Suprapubic skin (tissue), 4 donors: ENCODE measurements around the gene SLC25A22.
A peak's percentile ranks its signal among the peaks of the same experiment; 100 is the strongest.

Experiments
- EP300 ChIP-seq: sonication (generic); formaldehyde crosslinking; IDR thresholded peaks from one replicate; pipeline ENCODE4 v1.6.1; 2017; ENCODE audit warnings: antibody characterized with exemption
- POLR2A ChIP-seq, 2 donors: fragments of 450-650 bp; IDR thresholded peaks; one replicate each; pipeline ENCODE4 v1.6.1; 2017; ENCODE audit warnings: antibody characterized with exemption in 2 of 2, mild to moderate bottlenecking in 2 of 2, moderate library complexity in 2 of 2
- POLR2AphosphoS5 ChIP-seq, 3 donors: sonication (generic); formaldehyde crosslinking; IDR thresholded peaks; one replicate each; pipeline ENCODE4 v1.6.1; 2017; ENCODE audit warnings: antibody characterized with exemption in 3 of 3
- TF ChIP-seq, protein P1 (sequence below), 2 donors: fragments of 200-600 bp in 1 of 2; fragments of 450-650 bp in 1 of 2; sonication (generic) in 1 of 2; IDR thresholded peaks; one replicate each; pipeline ENCODE4 v1.5.1; 2016 to 2019; ENCODE audit warnings: antibody characterized with exemption in 2 of 2, mild to moderate bottlenecking in 1 of 2, moderate library complexity in 1 of 2

DNA sequence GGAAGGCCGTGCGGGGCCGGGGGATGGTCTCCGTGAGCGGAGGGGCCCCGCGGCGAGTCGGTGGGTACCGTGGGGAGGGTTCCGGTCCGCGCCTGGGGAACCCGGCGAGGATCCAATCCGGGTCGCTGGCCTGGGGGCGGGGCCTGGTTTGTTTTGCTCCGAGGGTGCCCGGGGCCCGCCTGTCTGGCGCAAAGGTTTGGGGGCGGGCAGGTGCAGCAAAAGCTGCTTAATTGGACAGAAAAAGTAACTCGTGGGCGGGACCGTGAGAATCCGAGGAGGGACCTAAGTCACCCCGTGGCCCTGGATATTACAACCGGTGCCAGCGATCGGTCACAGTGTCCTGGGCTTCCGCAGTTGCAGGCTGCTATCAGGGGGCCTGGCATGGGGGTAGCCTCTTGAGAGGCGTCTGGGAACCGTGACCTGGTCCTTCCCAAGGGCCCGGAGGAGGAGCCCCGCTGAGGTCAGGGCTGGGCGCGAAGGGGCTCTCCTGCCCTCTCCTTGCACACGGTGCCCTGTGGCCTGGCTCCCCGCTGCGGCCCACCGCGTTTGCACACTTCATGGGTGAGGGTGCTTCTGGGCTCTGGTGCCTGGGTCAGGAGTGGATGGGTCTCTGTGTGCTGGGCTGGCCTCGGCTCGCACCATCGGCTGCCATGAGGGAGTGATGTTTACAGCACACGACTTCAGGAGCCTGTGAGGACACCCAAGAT lies 22.0 kb upstream of the SLC25A22 start:
- TF ChIP-seq, protein P1, sequence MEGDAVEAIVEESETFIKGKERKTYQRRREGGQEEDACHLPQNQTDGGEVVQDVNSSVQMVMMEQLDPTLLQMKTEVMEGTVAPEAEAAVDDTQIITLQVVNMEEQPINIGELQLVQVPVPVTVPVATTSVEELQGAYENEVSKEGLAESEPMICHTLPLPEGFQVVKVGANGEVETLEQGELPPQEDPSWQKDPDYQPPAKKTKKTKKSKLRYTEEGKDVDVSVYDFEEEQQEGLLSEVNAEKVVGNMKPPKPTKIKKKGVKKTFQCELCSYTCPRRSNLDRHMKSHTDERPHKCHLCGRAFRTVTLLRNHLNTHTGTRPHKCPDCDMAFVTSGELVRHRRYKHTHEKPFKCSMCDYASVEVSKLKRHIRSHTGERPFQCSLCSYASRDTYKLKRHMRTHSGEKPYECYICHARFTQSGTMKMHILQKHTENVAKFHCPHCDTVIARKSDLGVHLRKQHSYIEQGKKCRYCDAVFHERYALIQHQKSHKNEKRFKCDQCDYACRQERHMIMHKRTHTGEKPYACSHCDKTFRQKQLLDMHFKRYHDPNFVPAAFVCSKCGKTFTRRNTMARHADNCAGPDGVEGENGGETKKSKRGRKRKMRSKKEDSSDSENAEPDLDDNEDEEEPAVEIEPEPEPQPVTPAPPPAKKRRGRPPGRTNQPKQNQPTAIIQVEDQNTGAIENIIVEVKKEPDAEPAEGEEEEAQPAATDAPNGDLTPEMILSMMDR (IDR thresholded peaks at IDR 0.05), result no peak
- TF ChIP-seq POLR2A (IDR thresholded peaks at IDR 0.05) (peak in 1 of 2 donors; percentile 44), POLR2AphosphoS5 (IDR thresholded peaks at IDR 0.05) (no peak), EP300 (no peak)
